ENCODE data around the gene VKORC1L1.
"Not testable (repeated sequence)": the region's sequence is repeated elsewhere in the genome, so short reads cannot be mapped to it uniquely, and the experiment has no call there.

VKORC1L1 gene

DNA sequence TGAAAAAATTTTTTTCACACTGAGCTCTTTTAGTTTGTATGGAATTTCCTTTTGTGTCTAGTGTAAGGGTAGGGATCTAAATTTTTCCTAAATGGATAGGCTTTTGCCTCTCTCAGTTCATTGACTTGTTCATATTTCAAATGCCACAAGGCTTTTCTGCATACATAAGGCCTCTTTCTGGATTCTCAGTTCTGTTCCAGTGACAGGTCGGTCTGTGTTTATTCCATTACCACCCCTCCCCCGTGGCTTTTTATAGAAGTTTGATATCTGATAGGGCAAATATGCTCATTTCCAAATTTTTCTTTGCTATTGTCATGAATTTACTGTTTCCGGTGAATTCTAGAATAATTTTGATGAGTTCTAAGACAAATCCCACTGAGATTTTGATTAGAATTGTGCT lies 12.7 kb downstream of the VKORC1L1 start:
- DNase-seq: not testable (repeated sequence)

DNA sequence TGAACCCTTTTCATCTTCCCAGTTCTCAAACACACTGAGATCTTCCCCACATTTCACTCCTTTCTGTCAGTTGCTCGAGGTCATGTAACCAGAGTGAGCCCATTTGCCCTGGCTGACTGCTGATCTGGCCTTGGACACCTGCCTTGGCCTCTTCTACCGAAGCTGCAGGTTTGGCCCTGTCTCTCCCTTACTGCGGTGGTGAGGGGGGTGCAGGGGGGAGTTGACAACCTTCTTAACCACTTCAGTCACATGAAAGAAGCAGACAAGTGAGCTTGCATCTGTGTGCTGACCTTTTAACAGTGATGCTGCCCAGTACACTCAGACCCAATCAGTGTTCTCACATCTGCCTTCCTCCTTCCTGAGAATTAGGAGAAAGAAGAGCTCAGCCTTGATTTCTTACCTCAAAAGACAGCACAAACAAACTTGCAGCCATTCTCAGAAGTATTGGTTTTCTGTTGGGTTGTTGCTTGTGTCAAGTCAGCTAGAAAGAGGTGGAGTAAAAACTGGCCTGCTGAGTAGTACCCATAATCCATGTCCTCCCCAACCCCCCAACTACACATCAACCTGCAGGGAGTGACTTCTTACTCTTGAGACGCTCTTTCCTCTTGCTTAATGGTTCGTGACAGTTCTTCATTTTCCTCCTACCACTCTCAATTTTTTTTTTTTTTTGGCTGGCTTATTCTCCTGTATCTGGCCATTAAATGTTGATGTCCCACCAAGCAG lies 15.7 kb downstream of the VKORC1L1 start:
- not testable (repeated sequence) for DNase-seq

DNA sequence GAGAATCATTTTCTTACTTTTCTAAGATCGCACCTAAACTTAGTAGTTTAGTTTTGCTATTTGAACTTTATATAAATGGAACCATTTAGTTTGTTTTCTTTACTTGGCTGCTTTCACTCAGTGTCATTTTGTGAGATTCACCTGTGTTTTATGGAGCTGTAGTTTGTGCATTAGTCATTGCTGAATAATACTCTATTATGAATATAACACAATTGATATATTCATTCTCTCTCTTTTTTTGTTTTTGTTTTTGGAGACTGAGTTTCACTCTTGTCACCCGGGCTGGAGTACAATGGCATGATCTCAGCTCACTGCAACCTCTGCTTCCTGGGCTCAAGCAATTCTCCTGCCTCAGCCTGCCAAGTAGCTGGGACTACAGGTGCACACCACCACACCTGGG lies 16.8 kb downstream of the VKORC1L1 start:
- not testable (repeated sequence) for DNase-seq

DNA sequence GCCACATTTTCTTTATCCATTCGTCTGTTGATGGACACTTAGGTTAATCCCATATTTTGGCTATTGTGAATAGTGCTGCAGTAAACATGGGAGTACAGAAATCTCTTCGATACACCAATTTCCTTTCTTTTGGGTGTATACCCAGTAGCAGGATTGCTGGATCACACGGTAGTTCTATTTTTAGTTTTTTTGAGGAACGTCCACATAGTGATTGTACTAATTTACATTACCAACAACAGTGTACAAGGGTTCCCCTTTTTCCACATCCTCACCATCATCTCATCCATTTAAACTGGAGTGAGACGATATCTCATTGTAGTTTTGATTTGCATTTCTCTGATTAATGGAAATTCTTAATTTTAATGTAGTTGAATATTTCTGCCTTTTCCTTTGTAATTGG lies 19.3 kb downstream of the VKORC1L1 start:
- peak; percentile 44 to 52 for DNase-seq

DNA sequence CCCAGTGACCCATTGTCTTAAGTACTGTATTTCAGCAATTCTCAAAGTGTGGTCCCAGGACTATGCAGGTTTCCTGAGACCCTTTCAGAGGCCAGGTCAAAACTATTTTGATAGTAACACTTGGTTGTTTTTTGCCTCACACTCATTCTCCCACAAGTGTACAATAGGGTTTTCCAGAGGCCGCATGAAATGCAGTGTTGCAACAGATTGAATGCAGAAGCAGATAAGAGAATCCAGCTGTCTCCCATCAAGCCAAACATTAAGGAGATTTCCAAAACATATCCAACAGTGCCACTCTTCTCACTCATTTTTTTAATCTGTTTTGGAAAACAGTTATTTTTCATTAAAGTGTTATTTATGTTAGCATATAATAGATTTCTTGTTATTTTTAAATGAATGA lies 20.0 kb downstream of the VKORC1L1 start:
- DNase-seq: no peak

DNA sequence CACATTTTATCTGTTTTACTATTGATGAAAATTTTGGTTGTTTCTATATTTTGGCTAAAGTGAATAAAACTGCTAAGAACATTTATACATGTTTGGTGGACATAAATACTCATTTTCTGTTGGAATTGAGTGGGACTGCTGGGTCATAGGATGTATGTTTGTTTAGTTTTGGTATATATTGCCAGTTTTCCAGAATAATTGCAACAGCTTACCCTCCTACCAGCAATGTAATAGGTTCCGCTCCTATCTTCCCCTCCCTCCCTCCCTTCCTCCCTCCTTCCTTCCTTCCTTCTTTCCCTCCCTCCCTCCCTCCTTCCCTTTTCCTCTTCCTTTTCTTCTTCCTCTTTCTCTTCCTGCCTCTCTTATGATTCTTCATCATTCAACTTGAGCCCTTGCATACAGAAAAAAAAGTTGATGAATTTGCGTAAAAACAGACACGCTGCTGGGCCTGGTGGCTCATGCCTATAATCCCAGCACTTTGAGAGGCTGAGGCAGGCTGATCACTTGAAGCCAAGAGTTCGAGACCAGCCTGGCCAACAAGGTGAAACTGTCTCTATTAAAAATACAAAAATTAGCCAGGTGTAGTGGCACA lies 23.5 kb downstream of the VKORC1L1 start:
- no peak for DNase-seq

DNA sequence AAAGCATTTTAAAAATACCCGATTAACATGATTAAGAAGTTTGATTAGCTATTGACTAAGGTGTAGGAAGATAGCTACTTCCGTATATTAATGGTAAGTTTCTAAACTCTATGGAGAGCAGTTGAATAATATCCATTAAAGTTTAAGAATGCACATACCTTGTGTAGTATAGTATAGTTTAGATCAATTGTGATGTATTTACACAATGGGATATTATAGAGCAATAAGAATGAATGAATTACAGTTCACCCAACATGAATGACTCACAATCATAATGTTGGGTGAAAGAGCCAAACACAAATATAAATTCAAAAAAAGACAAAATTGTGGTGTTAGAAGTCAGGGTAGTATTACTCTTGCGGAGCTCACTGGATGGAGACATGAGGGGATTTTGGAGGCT lies 24.4 kb downstream of the VKORC1L1 start:
- DNase-seq: not testable (repeated sequence)

DNA sequence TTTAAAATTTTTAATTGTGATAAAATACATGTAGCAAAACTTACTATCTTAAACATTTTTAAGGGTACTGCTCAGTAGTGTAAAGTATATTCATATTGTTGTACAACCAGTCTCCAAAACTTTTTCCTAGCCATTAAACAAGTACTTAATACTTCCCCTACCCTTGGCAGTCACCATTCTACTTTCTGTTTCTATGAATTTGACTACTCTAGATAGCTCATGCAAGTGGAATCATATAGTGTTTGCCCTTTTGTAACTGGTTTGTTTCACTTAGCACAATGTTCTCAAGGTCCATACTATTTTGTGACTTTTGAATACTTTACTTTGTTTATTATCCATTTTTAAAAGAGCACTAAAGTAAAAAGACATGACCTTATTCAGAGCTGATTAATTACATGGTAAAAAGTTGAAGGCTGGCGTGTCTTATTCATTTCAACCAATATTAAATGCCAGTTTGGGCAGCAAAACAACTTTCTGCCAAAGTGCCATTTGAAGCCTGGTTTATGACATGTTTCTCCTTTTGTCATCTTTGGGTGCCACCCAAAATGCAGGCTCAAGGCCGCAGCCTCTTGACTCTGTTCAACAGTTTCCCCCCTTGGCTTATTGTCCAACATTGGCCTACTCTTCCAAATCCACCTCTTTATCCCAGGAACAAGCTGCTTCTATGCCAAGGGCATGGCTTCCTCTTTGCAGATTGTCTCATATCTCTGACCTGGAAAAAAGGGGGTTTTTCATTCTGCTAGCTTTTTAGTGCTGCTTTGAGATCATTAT lies 26.0 kb downstream of the VKORC1L1 start:
- DNase-seq: not testable (repeated sequence)

DNA sequence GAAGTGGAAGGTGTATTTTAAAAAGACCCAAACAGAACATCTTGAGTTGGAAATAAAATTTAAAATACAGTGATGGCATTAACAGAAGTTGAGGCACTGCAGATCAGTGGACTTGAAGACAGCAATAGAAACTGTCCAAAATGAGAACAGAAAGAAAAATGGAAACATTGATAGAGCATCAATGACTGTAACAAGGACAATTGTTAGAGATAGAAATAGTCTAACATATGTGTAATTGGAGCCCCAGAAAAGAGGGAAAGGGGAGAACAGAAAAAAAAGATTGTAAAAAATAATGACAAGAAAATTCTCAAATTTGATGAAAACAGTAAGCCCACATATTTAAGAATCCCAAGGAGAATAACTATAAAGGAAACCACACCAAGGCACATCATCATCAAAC lies 29.4 kb downstream of the VKORC1L1 start:
- no peak for DNase-seq

DNA sequence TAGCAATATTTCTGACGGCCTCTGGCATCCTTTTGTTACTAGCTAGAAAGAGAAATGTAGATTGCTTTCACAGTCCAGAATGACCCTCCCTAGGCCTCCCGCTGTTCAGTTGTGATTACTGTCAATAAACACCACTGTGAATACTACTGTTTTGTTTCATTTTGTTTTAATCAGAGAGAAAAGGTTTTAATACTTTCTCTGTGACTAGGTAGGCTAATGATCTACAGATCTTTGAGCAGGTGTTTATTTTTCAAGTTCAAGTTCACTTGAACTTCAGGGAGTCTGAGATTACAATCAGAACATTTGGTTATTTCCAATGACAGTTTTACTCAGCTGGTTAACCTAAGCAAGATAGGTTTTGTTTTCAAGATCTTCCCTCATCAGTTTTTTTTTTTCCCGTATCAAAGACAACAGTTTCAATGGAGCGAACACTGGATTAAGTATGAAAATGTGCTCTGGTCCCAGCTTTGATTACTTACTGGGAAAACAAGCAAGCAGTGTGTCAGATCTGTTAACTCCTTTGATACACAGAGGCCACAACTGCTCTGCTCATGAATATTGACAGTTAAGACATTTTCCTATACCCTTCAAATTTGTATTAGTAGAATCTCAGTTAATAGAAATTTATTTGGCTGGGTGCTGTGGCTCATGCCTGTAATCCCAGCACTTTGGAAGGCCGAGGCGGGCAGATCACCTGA lies 34.8 kb downstream of the VKORC1L1 start:
- no peak for DNase-seq

DNA sequence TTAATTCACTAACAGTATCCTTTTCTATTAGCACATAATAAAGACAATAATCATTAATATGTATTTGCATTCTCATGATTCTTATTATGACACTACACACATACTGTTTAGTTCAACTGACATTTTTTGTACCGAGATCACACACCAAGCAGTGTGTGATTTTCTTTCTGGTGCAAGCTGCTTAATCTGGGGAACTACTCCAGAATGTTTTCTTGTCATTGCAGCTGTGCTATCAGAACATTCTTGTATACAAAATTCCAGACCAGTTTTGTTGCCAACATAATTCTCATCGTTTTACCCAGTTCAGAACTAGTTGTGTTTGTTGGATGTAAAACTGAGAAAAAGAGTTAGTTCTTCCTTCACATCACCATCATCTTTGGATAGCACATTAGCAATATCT lies 37.4 kb downstream of the VKORC1L1 start:
- no peak for DNase-seq

DNA sequence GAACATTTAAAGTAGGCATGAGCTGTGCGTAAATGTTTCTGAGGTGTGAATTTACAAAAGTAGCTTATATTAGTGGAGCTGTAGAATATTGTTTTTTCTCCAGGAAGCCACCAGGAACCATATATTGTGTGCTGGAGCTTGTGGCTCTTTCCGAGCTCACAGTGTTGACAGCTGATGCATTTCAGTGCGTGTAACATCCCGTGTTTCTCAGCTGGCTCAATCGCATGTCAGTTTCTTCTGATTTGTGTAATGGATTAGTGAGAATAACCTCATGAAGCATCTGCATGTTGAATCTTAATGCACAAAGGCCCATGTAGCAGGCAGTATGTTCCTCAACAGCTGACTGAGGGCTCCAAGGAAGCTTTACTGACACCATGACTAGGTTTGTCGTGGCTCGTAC lies 39.4 kb downstream of the VKORC1L1 start:
- DNase-seq: no peak

DNA sequence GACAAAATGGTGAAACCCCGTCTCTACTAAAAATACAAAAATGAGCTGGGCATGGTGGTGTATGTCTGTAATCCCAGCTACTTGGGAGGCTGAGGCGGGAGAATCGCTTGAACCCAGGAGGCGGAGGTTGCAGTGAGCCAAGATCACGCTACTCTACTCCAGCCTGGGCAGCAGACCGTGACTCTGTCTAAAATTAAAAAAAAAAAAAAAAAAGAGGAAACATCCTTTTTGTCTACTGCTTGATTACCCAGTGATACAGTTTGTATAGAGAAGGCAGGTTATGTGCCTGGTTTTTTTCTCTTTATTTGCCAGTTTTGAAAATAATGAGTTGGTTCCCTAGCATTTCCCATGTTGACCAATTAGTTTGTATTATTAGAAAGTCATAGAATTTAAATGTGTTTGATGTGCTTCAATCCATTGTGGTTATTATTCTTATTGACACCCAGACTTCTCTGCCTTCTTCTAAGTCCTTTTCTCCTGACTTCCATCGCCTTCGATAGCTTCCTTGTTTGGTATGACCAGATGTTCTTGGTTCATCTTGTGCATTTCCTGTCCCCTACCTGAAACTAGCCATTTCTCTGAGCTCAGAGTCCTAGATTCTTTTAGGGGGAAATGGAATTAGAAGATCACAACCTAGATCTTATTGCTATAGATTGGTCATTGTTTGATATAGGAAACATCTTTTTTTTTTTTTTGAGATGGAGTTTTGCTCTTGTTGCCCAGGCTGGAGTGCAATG lies 43.2 kb downstream of the VKORC1L1 start:
- no peak for DNase-seq

DNA sequence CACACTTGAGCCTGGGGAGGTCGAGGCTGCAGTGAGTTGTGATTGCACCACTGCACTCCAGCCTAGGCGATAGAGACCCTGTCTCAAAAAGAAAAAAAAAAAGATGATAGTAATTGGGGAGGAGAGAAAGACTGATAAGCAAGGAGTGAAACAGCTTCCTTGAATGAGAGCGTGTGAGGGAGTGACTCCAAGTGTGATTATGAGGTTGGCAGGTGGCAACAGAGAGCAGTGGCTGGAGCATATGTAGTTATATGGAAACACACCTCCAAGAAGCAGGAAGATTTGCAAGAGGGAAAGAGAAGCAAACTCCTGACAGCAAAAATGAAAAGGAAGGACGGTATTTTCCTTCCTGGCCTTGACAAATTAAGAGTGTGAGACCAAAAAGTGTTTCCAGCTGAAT lies 50.4 kb downstream of the VKORC1L1 start:
- DNase-seq: no peak

DNA sequence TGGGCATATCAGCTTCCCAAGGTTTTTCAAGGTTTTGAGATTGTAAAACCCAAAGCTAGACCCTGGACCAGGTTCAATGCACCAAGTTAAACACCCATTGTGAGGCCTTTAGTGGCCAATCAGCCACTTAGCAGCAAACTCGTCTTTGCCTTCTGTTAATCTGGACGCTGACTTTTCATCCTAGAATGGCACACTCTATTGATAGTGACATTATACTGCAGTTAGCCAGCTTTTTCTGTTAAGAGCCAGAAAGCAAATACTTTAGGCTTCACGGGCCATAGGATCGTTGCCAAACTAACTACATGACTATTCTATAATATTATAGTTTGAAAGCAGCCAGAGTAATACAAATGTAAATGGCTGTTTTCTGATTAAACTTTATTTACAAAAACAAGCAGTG lies 51.3 kb downstream of the VKORC1L1 start:
- no peak for DNase-seq

DNA sequence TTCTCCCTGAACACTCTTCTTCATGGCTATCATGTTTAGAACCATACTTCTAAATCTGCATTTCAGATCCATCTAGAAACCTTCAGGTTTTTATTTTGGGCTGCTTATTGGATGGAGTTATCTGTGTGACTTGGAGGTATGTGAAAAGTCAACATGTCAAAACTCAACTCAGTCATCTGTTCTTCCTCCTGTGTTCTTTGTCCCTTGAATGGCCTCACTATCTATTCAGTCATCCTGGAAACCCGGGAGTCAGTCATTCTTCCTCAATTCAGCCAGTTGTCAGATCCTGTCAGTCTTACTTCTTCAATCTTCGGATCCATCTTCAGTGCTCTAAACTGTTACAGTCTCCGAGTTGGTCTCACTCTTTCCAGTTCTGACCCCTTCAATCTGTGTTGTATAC lies 52.2 kb downstream of the VKORC1L1 start:
- peak; percentile 23 to 51 for DNase-seq

DNA sequence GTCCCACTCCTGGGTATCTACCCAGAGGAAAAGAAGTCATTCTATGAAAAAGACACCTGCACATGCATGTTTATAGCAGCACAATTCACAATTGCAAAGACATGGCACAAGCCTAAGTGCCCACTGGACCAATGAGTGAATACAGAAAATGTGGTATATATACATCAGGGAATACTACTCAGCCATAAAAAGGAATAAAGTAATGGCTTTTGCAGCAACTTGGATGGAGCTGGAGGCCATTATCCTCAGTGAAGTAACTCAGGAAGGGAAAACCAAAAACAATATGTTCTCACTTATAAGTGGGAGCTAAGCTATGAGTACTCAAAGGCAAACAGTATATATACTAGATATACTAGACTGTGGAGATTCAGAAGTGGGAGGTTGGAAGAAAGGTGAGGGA lies 53.7 kb downstream of the VKORC1L1 start:
- DNase-seq: no peak

DNA sequence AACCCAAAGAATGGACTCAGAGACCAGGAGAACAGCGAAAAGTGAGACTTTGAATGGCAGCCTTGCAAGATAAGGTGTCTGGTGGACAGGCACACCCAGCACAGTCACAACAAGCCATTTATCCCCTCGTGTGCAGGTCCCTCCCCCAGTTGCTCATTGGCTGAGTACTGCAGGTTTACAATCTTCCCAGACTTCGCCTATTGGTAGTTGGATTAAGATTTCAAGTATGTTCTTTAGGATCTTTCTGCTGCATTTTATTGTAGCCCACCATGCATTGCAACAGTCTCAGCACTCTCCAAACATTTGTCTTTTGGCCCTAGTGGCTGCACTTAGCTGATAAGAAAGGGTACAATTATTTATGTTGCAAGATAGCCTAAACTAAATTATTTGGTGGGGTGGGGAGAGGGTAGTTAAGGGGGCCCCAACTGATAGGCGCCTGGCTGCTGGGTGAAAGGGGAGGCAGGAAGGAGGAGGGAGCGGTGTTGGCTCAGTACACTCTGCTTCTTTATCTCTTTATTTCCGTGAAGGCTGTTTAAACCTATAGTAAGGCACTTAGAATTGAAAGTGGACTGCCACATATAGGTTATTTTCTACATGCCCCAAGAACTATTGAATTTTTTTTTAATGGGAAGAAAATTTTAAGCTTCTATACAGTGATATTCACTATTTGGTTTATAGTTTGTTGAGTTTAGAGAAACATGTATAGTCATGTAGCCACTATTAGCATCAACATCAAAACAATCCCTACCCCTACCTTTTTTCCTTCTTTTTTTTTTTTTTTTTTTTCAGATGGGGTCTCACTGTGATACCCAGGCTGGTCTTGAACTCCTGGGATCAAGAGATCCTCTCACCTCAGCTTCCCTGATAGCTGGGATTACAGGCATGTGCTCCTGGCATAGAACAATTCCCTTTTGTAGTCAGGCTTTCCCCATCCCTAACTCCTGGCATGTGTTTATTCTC lies 54.9 kb downstream of the VKORC1L1 start:
- no peak for DNase-seq

DNA sequence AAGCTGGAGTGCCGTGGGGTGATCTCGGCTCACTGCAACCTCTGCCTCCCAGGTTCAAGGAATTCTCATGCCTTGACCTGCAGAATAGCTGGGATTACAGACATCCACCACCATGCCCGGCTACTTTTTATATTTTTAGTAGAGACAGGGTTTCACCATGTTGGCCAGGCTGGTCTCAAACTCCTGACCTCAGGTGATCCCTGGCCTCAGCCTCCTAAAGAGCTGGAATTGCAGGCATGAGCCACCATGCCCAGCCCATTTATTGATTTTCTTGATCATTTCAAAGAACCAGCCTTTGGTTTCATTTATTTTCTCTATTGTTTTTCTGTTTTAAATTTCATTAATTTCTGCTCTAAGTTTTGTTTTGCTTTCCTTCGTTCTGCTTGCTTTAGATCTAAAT lies 58.8 kb downstream of the VKORC1L1 start:
- no peak for DNase-seq

DNA sequence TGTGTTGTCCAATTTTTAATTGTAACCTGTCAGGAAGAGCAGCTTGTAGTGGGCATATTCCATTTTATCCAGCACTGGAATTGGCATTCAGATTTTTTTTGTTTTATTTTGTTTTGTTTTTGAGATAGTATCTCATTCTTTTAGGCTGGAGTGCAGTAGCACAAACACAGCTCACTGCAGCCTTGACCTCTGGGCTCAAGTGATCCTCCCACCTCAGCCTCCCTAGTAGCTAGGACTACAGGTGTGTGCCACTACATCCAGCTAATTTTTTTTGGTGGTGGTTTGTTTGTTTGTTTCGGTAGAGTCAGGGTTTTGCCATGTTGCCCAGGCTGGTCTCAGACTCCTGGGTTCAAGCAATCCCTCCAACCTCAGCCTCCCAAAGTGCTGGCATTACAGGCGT lies 64.4 kb downstream of the VKORC1L1 start:
- no peak for DNase-seq

DNA sequence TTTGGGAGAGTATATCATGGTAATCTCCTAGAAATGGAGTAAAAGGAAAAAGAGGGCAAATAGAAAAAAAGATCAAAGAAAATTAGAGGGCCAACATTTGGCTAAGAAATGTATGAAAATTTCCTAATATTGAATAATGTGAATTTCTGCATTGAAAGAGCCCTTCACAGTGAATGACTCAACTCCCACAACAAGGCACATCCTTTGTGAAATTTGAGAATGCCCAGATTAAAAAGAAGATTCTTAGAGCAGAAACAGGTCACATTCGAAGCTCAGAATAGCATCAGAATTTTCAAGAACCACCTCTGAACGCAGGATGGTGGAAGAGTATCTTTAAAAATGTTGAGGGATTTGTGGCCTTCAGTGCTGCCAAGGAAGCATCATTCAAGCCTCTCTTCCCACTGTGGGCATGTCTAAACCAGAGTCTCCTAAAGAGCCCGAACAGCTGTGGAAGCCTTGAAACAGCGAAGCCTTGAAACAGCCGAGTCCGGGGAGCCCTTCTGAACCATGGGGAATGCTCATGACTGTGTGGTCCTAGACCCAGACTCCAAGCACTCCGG lies 65.5 kb downstream of the VKORC1L1 start:
- no peak for DNase-seq
